IMR-90 (cell line): ENCODE data around the gene PARL. TPM values are rescaled to one million over a fixed set of nuclear protein-coding genes. Genes with fewer than 3 reads are reported as not detected.

Source experiments
- ATAC-seq: fragments of 200-7000 bp; cut with Tn5 transposase; 2 replicates; pipeline ENCODE4 v1.9.1; 2020; ENCODE audit warnings: low read depth, mild to moderate bottlenecking, moderate library complexity
- BruUV-seq: library from RNA; stranded (reverse); fragments of 400-500 nt; replicated peaks from 2 replicates; lab custom pipeline; 2021; lab: Mats Ljungman, UMichigan
- CTCF ChIA-PET: fragments of 300-600 bp; formaldehyde crosslinking; extraction: SDS; loops from one replicate; lab custom pipeline; 2021; ENCODE audit warnings: antibody characterized with exemption; lab: Yijun Ruan, JAX
- POLR2A ChIA-PET: fragments of 300-600 bp; sonication (Branson Sonifier 250); formaldehyde crosslinking; loops from one replicate; lab custom pipeline; 2022; ENCODE audit warnings: antibody characterized with exemption; ENCODE audit not compliant: unreplicated experiment; lab: Charles Lee
- DNase-seq: peaks from one replicate; pipeline ENCODE4 v3.0.0; 2013
- H2AFZ ChIP-seq: replicated peaks from 2 replicates; pipeline ENCODE3; 2013; ENCODE audit warnings: low read length, mild to moderate bottlenecking; ENCODE audit not compliant: poor library complexity
- H2AK5ac ChIP-seq: 2 replicates; pipeline ENCODE4 v1.6.1; 2013; ENCODE audit warnings: low read depth, low read length, inconsistent platforms
- H2AK9ac ChIP-seq: replicated peaks from 2 replicates; pipeline ENCODE3; 2013; ENCODE audit warnings: mild to moderate bottlenecking, low read depth, low read length, moderate library complexity; ENCODE audit not compliant: poor library complexity
- H2BK120ac ChIP-seq: 2 replicates; pipeline ENCODE4 v1.6.1; 2013; ENCODE audit warnings: low read depth, low read length, inconsistent platforms
- H2BK15ac ChIP-seq: 3 replicates; pipeline ENCODE4 v1.6.1; 2013; ENCODE audit warnings: low read depth, low read length, inconsistent platforms
- H2BK20ac ChIP-seq: 2 replicates; pipeline ENCODE4 v1.6.1; 2013; ENCODE audit warnings: low read depth, mild to moderate bottlenecking, inconsistent platforms, low read length, moderate library complexity
- H2BK5ac ChIP-seq: 2 replicates; pipeline ENCODE4 v1.6.1; 2013; ENCODE audit warnings: mild to moderate bottlenecking, low read depth, low read length, inconsistent platforms; ENCODE audit not compliant: poor library complexity, severe bottlenecking
- H3K14ac ChIP-seq: replicated peaks from 2 replicates; pipeline ENCODE4 v1.6.1; 2013; ENCODE audit warnings: low read depth, low read length, inconsistent platforms
- H3K18ac ChIP-seq: 2 replicates; pipeline ENCODE4 v1.6.1; 2013; ENCODE audit warnings: low read depth, low read length, control low read depth
- H3K23ac ChIP-seq: 2 replicates; pipeline ENCODE4 v1.6.1; 2013; ENCODE audit warnings: low read depth, low read length, inconsistent platforms
- H3K27ac ChIP-seq: 2 replicates; pipeline ENCODE4 v1.5.1; 2013; ENCODE audit warnings: mild to moderate bottlenecking, control low read depth, low read length; ENCODE audit not compliant: insufficient read depth
- H3K27me3 ChIP-seq: 2 replicates; pipeline ENCODE4 v1.6.1; 2013; ENCODE audit warnings: low read length; ENCODE audit not compliant: control insufficient read depth, insufficient read depth
- H3K36me3 ChIP-seq: 2 replicates; pipeline ENCODE4 v1.6.1; 2013; ENCODE audit warnings: low read length, mixed read lengths; ENCODE audit not compliant: control insufficient read depth, insufficient read depth
- H3K4ac ChIP-seq: 2 replicates; pipeline ENCODE4 v1.6.1; 2013; ENCODE audit warnings: low read depth, low read length, inconsistent platforms
- H3K4me1 ChIP-seq: 2 replicates; pipeline ENCODE4 v1.6.1; 2013; ENCODE audit warnings: low read length, mixed read lengths; ENCODE audit not compliant: control insufficient read depth, insufficient read depth
- H3K4me2 ChIP-seq: 2 replicates; pipeline ENCODE4 v1.6.1; 2013; ENCODE audit warnings: low read depth, mild to moderate bottlenecking, control low read depth, low read length, moderate library complexity
- H3K4me3 ChIP-seq: 2 replicates; pipeline ENCODE4 v1.5.1; 2013; ENCODE audit warnings: low read depth, mild to moderate bottlenecking, control low read depth, low read length, moderate library complexity; ENCODE audit not compliant: insufficient read depth
- H3K56ac ChIP-seq: 2 replicates; pipeline ENCODE4 v1.6.1; 2013; ENCODE audit warnings: low read length, inconsistent platforms; ENCODE audit not compliant: insufficient read depth; ENCODE audit errors: extremely low read depth
- H3K79me1 ChIP-seq, 2 experiments: 2 replicates each; pipeline ENCODE4 v1.6.1; 2013; ENCODE audit warnings: low read length in 2 of 2, inconsistent platforms in 1 of 2, low read depth in 1 of 2
- H3K9ac ChIP-seq: 2 replicates; pipeline ENCODE4 v1.6.1; 2013; ENCODE audit warnings: low read depth, low read length, control low read depth
- H3K9me1 ChIP-seq: 2 replicates; pipeline ENCODE4 v1.6.1; 2013; ENCODE audit warnings: low read length, inconsistent platforms; ENCODE audit not compliant: insufficient read depth
- H3K9me3 ChIP-seq: 2 replicates; pipeline ENCODE4 v1.6.1; 2013; ENCODE audit warnings: low read length; ENCODE audit not compliant: control insufficient read depth, insufficient read depth
- H4K20me1 ChIP-seq: 2 replicates; pipeline ENCODE4 v1.6.1; 2013; ENCODE audit warnings: low read length, inconsistent platforms; ENCODE audit not compliant: insufficient read depth
- H4K5ac ChIP-seq: 2 replicates; pipeline ENCODE4 v1.6.1; 2013; ENCODE audit warnings: mild to moderate bottlenecking, low read depth, low read length, control low read depth
- H4K8ac ChIP-seq, 2 experiments: 2 replicates each; pipeline ENCODE4 v1.6.1; 2013; ENCODE audit warnings: low read depth in 2 of 2, low read length in 2 of 2, control low read depth in 1 of 2, inconsistent platforms in 1 of 2
- H4K91ac ChIP-seq: 2 replicates; pipeline ENCODE4 v1.6.1; 2013; ENCODE audit warnings: low read depth, low read length, inconsistent platforms; ENCODE audit not compliant: insufficient read depth
- POLR2A ChIP-seq: IDR thresholded peaks from 2 replicates; pipeline ENCODE4 v1.6.1; 2012; ENCODE audit warnings: mild to moderate bottlenecking, low read depth, low read length
- SMC3 ChIP-seq: fragments of 150-350 bp; IDR thresholded peaks from 2 replicates; pipeline ENCODE4 v1.6.1; 2016; ENCODE audit warnings: low read depth, mild to moderate bottlenecking, antibody characterized with exemption, low read length, moderate library complexity
- WGBS, 2 experiments: methylation state at CpG; one replicate each; pipeline versions ENCODE4 v1.1.5 to v1.1.7; 2013; ENCODE audit warnings: missing lambda C conversion rate in 2 of 2; ENCODE audit not compliant: insufficient read length in 1 of 2; ENCODE audit errors: extremely low coverage in 2 of 2; 5-methylcytosine and 5-hydroxymethylcytosine counted together
- dilution Hi-C: fragments of 300-500 bp; cut with HindIII; formaldehyde crosslinking; loops from one replicate; pipeline ENCODE4 v1.14.3; 2018; ENCODE audit warnings: low sequenced_read_pairs; ENCODE audit not compliant: unreplicated experiment
- in situ Hi-C: fragments of 300-500 bp; cut with MboI; formaldehyde crosslinking; loops from 3 replicates; pipeline ENCODE4 v1.14.3; 2019; ENCODE audit warnings: low sequenced_read_pairs, inconsistent platforms, mixed read lengths
- intact Hi-C: fragments of 100-400 bp; cut with micrococcal nuclease; formaldehyde crosslinking; loops from 2 replicates; pipeline ENCODE4 v1.10.0; 2022
- polyA plus RNA-seq, 3 experiments: library from polyadenylated mRNA; depleted of rRNA; stranded (reverse); fragments of >200 nt; gene quantifications; 2 replicates each; pipeline ENCODE4 v1.2.3, GENCODE V29; 2012; ENCODE audit warnings: low replicate concordance in 1 of 3
- total RNA-seq: library from RNA; depleted of rRNA; stranded (reverse); fragments of >200 nt; gene quantifications from 2 replicates; pipeline ENCODE4 v1.2.3, GENCODE V29; 2012

PARL gene
- total and polyA plus RNA-seq, 2 of the 4 experiments (the other 2 are of a cell fraction) = 35.5 to 42.6 TPM

- Histone ChIP-seq H3K4me3 (no peak overlapping the region), H4K8ac (no peak overlapping the region), H3K9me1 (no peaks in the 10 kb centered on the region), H4K20me1 (no peaks in the 10 kb centered on the region), H3K27ac (no peak overlapping the region), H3K56ac (no peak overlapping the region), H2AK9ac (no peak overlapping the region), H3K4me2 (no peak overlapping the region), H3K27me3 (no peaks in the 10 kb centered on the region), H4K91ac (no peak overlapping the region), H3K9me3 (no peaks in the 10 kb centered on the region), H3K9ac (no peak overlapping the region), H4K5ac (no peak overlapping the region), H3K4ac (no peak overlapping the region), H3K18ac (no peak overlapping the region), H2AFZ (no peak overlapping the region), H2AK5ac (no peak overlapping the region), H3K36me3 (peaks cover 25% of the 10 kb centered on the region), H2BK20ac (no peak overlapping the region), H2BK15ac (no peak overlapping the region), H3K4me1 (no peaks in the 10 kb centered on the region), H3K23ac (no peak overlapping the region), H2BK120ac (no peak overlapping the region), H3K79me1 (peaks cover 3 to 9% of the 10 kb centered on the region in 2 experiments; a peak in 2 of 4 replicates), H2BK5ac (no peak overlapping the region), H3K14ac (no peak overlapping the region)
- DNase-seq (no peak), ATAC-seq (no peak)
- BruUV-seq = no TSS peak
- dilution Hi-C loops (no loop called here), intact Hi-C loops (no loop called here), in situ Hi-C loops (no loop called here)
- whole genome bisulfite sequencing, 2 experiments = no CpG with 5 or more reads among the region's 4 CpGs
- CTCF ChIA-PET = interaction anchor here (0.6 kb wide), 1 partner anchor 8 kb away, joined by 5 read pairs; no protein-coding TSS in a partner anchor
- TF ChIP-seq SMC3 (no peak), POLR2A (no peak)
- POLR2A ChIA-PET = no interaction called here
Measured at GRCh38 chr3:183862610-183863009, 22.1 kb downstream of the PARL start.
